ENCODE measurements around the gene ZSWIM2.
"Not testable (repeated sequence)": the region's sequence is repeated elsewhere in the genome, so short reads cannot be mapped to it uniquely, and the experiment has no call there.

The ZSWIM2 gene

DNA sequence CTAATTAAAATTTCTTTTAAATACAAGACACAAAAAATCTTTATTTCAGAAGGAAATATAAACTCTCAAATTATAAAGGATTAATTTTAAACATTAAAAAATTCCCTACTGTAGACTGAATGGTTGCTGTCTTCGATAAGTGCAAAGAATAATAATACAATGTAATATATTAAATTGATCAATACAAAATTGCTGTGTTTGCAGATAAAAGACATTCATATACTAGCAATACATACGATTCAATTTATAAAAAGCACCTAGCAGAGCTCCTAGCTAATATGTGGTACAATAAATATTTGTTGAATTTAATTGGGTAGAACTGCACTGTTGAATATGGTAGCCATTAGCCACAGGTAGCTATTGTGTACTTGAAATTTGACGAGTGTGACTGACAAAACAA lies 6.6 kb downstream of the ZSWIM2 start:
- DNase-seq, result no peak

DNA sequence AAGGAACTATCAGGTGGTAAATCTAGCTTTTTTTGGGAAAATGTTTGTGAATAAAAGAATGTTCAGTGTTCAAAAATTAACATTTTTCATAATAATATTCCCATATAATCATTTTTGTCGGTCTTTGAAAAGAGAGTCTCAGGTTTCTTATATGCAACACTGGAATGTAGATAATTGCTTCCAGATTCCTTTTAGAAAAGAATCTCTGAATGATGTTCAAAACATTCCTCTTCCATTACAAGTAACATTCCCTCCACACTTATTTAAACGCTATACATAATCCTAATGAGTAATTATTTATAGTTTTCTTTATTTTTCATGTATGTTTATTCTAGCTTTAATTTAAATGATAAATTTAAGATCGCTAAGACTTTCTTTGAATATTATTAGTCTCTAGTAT lies 7.0 kb downstream of the ZSWIM2 start:
- no peak for DNase-seq

DNA sequence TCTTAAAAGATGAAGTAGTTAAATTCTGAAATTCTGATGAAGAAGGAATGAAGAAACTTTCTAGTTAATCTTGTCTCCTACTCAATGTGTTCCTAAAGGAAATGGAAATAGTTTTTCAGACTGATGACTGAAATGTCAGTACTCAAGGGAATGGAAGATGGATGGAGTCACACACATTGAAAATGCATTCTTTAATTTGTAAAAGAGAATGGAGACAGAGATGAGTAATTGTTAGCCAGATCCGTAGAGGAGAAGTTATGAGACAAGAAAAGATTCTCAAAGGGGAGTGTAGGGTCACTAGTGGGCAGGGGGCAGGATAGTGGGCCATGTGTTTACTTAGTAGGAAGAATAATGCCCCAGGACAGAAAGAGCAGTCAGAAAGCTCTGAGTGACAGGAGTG lies 13.3 kb downstream of the ZSWIM2 start:
- DNase-seq, result no peak

DNA sequence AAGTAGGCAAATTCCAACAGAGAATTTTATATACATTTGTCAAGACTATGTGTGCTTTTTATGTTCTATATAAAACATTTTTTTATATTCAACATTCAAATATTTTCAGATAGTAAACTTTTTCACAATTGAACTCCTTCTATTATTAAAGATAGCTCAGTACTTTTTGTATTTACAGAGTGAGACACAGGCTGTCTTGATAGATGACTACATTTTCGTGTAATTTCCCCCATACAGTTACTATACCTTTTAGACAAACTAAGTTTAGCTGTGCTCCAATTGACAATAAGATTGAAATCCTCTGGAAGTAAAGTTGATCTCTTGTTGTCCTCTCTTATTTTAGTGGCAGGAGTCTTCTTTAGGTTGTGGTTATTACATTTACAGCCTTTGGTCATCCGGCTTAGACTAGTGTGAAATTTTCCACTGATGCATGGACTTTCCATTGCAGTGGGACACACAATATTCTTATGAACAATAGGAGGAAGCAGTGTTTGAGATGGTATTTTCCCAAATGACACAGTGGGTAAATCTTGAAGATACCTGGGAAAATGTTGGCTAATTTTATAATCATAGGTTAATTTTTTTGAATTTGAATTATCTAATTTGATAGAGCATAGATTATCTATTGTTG lies 21.0 kb downstream of the ZSWIM2 start:
- no peak for DNase-seq

DNA sequence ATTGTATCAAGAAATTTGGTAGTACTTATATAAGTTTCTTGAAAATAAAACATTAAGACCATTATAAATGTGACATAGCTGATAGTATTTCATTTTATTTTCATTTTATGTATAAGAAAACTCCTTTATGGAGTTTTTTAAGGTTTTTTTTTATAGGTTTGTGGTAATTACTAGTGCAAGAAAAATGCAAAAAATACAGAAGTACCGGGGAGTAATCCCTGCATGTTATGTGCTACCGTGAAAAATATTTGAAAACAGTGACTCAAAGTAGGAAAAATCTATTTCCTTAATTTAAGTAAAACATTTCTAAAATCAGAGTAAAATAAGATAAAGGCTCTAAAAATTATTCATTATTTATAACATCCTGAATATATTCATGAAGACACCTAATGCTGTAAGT lies 21.6 kb downstream of the ZSWIM2 start:
- DNase-seq, result no peak

DNA sequence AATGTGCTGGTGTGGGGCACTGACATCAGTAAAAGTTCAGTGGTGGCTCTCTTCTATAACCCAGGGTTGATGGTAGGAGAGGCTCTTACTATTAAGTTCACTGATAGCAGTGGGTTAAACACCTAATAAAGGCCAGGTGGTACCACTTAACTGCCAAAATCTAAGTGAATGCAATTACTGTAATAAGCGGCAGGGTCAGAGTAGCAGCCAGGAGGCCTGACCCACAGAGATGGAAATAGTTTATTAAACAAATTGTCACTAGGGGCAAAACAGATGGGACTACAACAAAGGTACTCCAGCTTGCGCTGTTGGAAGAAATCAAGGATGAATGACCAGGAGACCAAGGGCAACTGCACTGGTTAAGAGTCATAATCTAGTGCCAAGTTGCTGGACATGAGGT lies 26.6 kb downstream of the ZSWIM2 start:
- DNase-seq, result no peak

DNA sequence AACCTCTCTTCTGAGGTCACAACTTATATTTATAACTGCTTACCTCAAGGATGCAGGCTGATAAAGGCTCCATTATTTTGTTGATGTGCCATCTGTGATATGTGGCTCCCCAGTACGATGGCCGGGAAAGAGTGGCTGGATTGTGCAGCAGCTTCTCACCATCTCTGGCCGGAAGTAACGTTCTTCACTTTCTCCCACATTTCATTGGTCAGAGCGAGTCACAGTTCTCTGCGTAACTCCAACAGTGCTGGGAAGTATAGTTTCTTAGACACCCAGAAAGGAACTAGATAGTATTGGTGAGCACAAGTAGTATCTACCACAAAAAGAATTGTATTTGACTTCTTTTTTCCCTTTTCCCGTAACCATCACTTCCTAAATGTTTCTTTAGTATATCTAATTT lies 28.7 kb downstream of the ZSWIM2 start:
- no peak for DNase-seq

DNA sequence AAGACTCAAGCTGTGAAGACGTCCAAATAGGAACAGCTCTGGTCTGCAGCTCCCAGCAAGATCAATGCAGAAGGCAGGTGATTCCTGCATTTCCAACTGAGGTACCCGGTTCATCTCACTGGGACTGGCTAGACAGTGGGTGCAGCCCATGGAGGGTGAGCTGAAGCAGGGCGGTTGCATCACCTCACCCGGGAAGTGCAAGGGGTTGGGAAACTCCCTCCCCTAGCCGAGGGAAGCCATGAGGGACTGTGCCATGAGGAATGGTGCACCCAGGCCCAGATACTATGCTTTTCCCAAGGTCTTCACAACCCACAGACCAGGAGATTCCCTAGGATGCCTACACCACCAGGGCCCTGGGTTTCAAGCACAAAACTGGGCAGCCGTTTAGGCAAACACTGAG lies 37.2 kb downstream of the ZSWIM2 start:
- not testable (repeated sequence) for DNase-seq

DNA sequence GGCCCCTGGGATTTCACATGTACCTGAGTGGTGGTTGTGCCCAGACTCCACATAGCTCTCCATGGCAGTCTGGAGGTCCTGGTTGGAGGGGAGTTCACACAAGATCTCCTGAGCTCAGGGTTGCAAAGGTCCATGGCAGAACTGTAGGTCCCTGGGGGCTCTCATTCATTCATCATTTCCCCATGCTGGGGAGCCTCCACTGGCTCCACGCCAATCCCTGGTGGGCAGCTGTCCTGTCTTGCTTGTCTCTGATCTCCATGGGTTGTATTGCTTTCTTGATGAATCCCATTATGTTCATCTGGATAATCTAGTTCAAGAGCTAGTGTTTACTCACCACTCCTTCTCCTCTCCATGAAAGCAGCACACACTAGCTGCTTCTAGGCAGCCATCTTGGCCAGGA lies 42.4 kb downstream of the ZSWIM2 start:
- no peak for DNase-seq

DNA sequence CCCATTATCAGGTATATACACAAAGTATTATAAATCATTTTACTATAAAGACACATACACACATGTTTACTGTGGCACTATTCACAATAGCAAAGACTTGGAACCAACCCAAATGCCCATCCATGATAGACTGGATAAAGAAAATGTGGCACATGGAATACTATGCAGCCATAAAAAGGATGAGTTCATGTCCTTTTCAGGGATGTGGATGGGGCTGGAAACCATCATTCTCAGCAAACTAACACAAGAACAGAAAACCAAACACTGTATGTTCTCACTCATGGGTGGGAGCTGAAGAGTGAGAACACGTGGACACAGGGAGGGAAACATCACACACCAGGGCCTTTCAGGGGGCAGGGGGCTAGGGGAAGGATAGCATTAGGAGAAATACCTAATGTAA lies 50.4 kb downstream of the ZSWIM2 start:
- not testable (repeated sequence) for DNase-seq

DNA sequence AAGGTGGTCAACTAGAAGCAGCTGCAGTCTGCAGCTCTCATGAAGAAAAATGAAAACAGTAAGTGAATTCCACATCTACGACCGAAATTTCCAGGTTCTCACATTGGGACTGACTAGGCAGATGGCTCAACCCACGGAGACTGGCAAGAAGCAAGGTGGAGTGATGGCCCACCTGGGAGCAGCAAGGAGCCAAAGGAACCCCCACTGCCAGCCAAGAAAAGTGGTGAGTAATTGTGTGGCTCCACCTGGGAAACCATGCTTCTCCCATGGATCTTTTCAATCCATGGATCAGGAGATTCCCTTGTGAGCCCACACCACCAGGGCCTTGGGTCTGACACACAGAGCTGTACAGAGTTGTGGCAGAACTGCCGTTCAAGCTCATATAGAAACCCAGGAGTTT lies 64.0 kb downstream of the ZSWIM2 start:
- no peak for DNase-seq

DNA sequence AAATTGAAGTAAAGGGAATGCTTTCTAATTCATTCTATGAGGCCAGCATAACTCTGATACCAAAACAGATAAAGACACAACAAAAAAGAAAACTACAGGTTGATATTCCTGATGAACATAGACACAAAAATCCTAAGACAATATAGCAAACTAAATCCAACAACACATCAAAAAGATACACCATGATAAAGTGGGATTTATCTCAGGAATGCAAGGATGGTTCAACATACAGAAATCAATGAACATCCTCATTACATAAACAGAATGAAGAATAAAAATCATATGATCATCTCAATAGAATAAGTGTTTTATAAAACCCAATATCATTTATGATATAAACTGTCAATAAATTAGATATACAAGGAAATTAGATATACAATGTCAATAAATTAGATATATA lies 65.7 kb downstream of the ZSWIM2 start:
- no peak for DNase-seq

DNA sequence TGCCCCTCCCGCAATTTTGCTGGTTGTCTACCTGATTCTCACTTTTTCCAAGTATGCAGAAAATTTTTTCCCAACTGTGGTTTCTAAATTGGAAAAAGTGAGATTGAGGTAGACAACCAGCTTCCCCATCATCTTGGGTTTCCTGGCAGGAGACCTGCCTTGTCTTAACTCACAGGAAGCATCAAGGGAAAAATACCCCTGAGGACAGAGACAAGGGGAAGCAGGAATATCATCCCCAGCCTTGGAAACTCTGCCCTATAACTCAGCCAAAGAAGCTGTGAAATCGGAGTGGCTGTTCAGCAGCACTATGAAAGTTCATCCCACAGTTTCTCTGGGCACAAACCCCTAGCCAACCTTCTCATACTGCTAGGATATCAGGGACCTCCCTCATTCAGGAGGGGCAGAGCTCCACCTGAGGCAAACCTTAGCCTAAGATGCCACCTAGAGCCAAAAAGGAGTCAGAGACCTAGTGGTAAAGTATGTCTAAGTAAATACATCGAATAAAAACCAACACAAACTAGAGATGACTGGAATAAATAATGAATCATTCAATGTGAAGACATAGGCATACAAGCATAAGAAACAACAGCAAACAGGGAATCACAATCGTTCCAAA lies 68.2 kb downstream of the ZSWIM2 start:
- peak in 1 of 5 experiments; percentile 4 for DNase-seq
